Measurements from ENCODE around the gene TVP23B. TPM values are rescaled to one million over a fixed set of nuclear protein-coding genes. Genes with fewer than 3 reads are reported as not detected.
"Not testable (repeated sequence)": the region's sequence is repeated elsewhere in the genome, so short reads cannot be mapped to it uniquely, and the experiment has no call there.

Gene TVP23B
- total RNA-seq, 1 donor from 2014 or later, result 24.5 TPM

- not testable (repeated sequence) for H3K27ac ChIP-seq (ENCODE audit: low read depth, low read length); H3K4me1 ChIP-seq (ENCODE audit: control insufficient read depth in 3 of 3, insufficient read depth in 3 of 3, low read length in 3 of 3); H3K9me3 ChIP-seq (ENCODE audit: control insufficient read depth in 3 of 3, low read length in 3 of 3); H3K27me3 ChIP-seq (ENCODE audit: control insufficient read depth in 3 of 3, insufficient read depth in 3 of 3, low read length in 3 of 3); H3K36me3 ChIP-seq (ENCODE audit: control insufficient read depth in 3 of 3, insufficient read depth in 3 of 3, low read length in 3 of 3); H3K4me3 ChIP-seq (ENCODE audit: low read length in 3 of 3); H3K9ac ChIP-seq (ENCODE audit: low read depth in 1 of 3, low read length in 3 of 3)
Measured at GRCh38 chr17:18753829-18754409, 27.1 kb upstream of the TVP23B start.

GRCh38 chr17:18755969-18756368 is 25.0 kb upstream of the TVP23B start:
- not testable (repeated sequence) for H3K27me3 ChIP-seq (ENCODE audit: control insufficient read depth in 3 of 3, insufficient read depth in 3 of 3, low read length in 3 of 3); H3K4me3 ChIP-seq (ENCODE audit: low read length in 3 of 3); H3K9me3 ChIP-seq (ENCODE audit: control insufficient read depth in 3 of 3, low read length in 3 of 3); H3K27ac ChIP-seq (ENCODE audit: low read depth, low read length); H3K36me3 ChIP-seq (ENCODE audit: control insufficient read depth in 3 of 3, insufficient read depth in 3 of 3, low read length in 3 of 3); H3K9ac ChIP-seq (ENCODE audit: low read depth in 1 of 3, low read length in 3 of 3); H3K4me1 ChIP-seq (ENCODE audit: control insufficient read depth in 3 of 3, insufficient read depth in 3 of 3, low read length in 3 of 3)

GRCh38 chr17:18757368-18758044 is 23.5 kb upstream of the TVP23B start:
- H3K27me3 ChIP-seq (ENCODE audit: control insufficient read depth in 3 of 3, insufficient read depth in 3 of 3, low read length in 3 of 3); H3K27ac ChIP-seq (ENCODE audit: low read depth, low read length); H3K4me1 ChIP-seq (ENCODE audit: control insufficient read depth in 3 of 3, insufficient read depth in 3 of 3, low read length in 3 of 3); H3K36me3 ChIP-seq (ENCODE audit: control insufficient read depth in 3 of 3, insufficient read depth in 3 of 3, low read length in 3 of 3); H3K9me3 ChIP-seq (ENCODE audit: control insufficient read depth in 3 of 3, low read length in 3 of 3); H3K9ac ChIP-seq (ENCODE audit: low read depth in 1 of 3, low read length in 3 of 3); H3K4me3 ChIP-seq (ENCODE audit: low read length in 3 of 3): not testable (repeated sequence)

- not testable (repeated sequence) for H3K9ac ChIP-seq (ENCODE audit: low read depth in 1 of 3, low read length in 3 of 3); H3K4me3 ChIP-seq (ENCODE audit: low read length in 3 of 3); H3K27ac ChIP-seq (ENCODE audit: low read depth, low read length); H3K4me1 ChIP-seq (ENCODE audit: control insufficient read depth in 3 of 3, insufficient read depth in 3 of 3, low read length in 3 of 3); H3K27me3 ChIP-seq (ENCODE audit: control insufficient read depth in 3 of 3, insufficient read depth in 3 of 3, low read length in 3 of 3); H3K36me3 ChIP-seq (ENCODE audit: control insufficient read depth in 3 of 3, insufficient read depth in 3 of 3, low read length in 3 of 3); H3K9me3 ChIP-seq (ENCODE audit: control insufficient read depth in 3 of 3, low read length in 3 of 3)
Measured at GRCh38 chr17:18758344-18758743, 22.6 kb upstream of the TVP23B start.

- not testable (repeated sequence) for H3K9me3 ChIP-seq (ENCODE audit: control insufficient read depth in 3 of 3, low read length in 3 of 3); H3K4me3 ChIP-seq (ENCODE audit: low read length in 3 of 3); H3K27me3 ChIP-seq (ENCODE audit: control insufficient read depth in 3 of 3, insufficient read depth in 3 of 3, low read length in 3 of 3); H3K27ac ChIP-seq (ENCODE audit: low read depth, low read length); H3K4me1 ChIP-seq (ENCODE audit: control insufficient read depth in 3 of 3, insufficient read depth in 3 of 3, low read length in 3 of 3); H3K36me3 ChIP-seq (ENCODE audit: control insufficient read depth in 3 of 3, insufficient read depth in 3 of 3, low read length in 3 of 3); H3K9ac ChIP-seq (ENCODE audit: low read depth in 1 of 3, low read length in 3 of 3)
Measured at GRCh38 chr17:18760221-18760620, 20.8 kb upstream of the TVP23B start.

- not testable (repeated sequence) for H3K9ac ChIP-seq (ENCODE audit: low read depth in 1 of 3, low read length in 3 of 3); H3K4me3 ChIP-seq (ENCODE audit: low read length in 3 of 3); H3K27me3 ChIP-seq (ENCODE audit: control insufficient read depth in 3 of 3, insufficient read depth in 3 of 3, low read length in 3 of 3); H3K9me3 ChIP-seq (ENCODE audit: control insufficient read depth in 3 of 3, low read length in 3 of 3); H3K27ac ChIP-seq (ENCODE audit: low read depth, low read length); H3K4me1 ChIP-seq (ENCODE audit: control insufficient read depth in 3 of 3, insufficient read depth in 3 of 3, low read length in 3 of 3); H3K36me3 ChIP-seq (ENCODE audit: control insufficient read depth in 3 of 3, insufficient read depth in 3 of 3, low read length in 3 of 3)
Measured at GRCh38 chr17:18770572-18770971, 10.4 kb upstream of the TVP23B start.

- not testable (repeated sequence) for H3K36me3 ChIP-seq (ENCODE audit: control insufficient read depth in 3 of 3, insufficient read depth in 3 of 3, low read length in 3 of 3); H3K4me3 ChIP-seq (ENCODE audit: low read length in 3 of 3); H3K4me1 ChIP-seq (ENCODE audit: control insufficient read depth in 3 of 3, insufficient read depth in 3 of 3, low read length in 3 of 3); H3K9me3 ChIP-seq (ENCODE audit: control insufficient read depth in 3 of 3, low read length in 3 of 3); H3K27ac ChIP-seq (ENCODE audit: low read depth, low read length); H3K27me3 ChIP-seq (ENCODE audit: control insufficient read depth in 3 of 3, insufficient read depth in 3 of 3, low read length in 3 of 3); H3K9ac ChIP-seq (ENCODE audit: low read depth in 1 of 3, low read length in 3 of 3)
Measured at GRCh38 chr17:18771066-18771465, 9.9 kb upstream of the TVP23B start.

GRCh38 chr17:18772471-18772870 is 8.5 kb upstream of the TVP23B start:
- Histone ChIP-seq H3K27me3 (ENCODE audit: control insufficient read depth in 3 of 3, insufficient read depth in 3 of 3, low read length in 3 of 3) (no peaks in the 10 kb centered on the region), H3K36me3 (ENCODE audit: control insufficient read depth in 3 of 3, insufficient read depth in 3 of 3, low read length in 3 of 3) (no peaks in the 10 kb centered on the region), H3K9me3 (ENCODE audit: control insufficient read depth in 3 of 3, low read length in 3 of 3) (no peaks in the 10 kb centered on the region), H3K9ac (ENCODE audit: low read depth in 1 of 3, low read length in 3 of 3) (no peak overlapping the region), H3K4me1 (ENCODE audit: control insufficient read depth in 3 of 3, insufficient read depth in 3 of 3, low read length in 3 of 3) (no peaks in the 10 kb centered on the region), H3K4me3 (ENCODE audit: low read length in 3 of 3) (no peak overlapping the region), H3K27ac (ENCODE audit: low read depth, low read length) (no peak overlapping the region)

GRCh38 chr17:18781805-18782204 is 822 bp downstream of the TVP23B start:
- H3K4me1 ChIP-seq (ENCODE audit: control insufficient read depth in 3 of 3, insufficient read depth in 3 of 3, low read length in 3 of 3); H3K4me3 ChIP-seq (ENCODE audit: low read length in 3 of 3); H3K27me3 ChIP-seq (ENCODE audit: control insufficient read depth in 3 of 3, insufficient read depth in 3 of 3, low read length in 3 of 3); H3K36me3 ChIP-seq (ENCODE audit: control insufficient read depth in 3 of 3, insufficient read depth in 3 of 3, low read length in 3 of 3); H3K9me3 ChIP-seq (ENCODE audit: control insufficient read depth in 3 of 3, low read length in 3 of 3); H3K27ac ChIP-seq (ENCODE audit: low read depth, low read length): not testable (repeated sequence)
- peak overlapping the region in 1 of 3 donors; percentile 83 for H3K9ac ChIP-seq (ENCODE audit: low read depth in 1 of 3, low read length in 3 of 3)

GRCh38 chr17:18785933-18786332 is 5.0 kb downstream of the TVP23B start:
- not testable (repeated sequence) for H3K27ac ChIP-seq (ENCODE audit: low read depth, low read length); H3K4me1 ChIP-seq (ENCODE audit: control insufficient read depth in 3 of 3, insufficient read depth in 3 of 3, low read length in 3 of 3); H3K36me3 ChIP-seq (ENCODE audit: control insufficient read depth in 3 of 3, insufficient read depth in 3 of 3, low read length in 3 of 3); H3K27me3 ChIP-seq (ENCODE audit: control insufficient read depth in 3 of 3, insufficient read depth in 3 of 3, low read length in 3 of 3); H3K9ac ChIP-seq (ENCODE audit: low read depth in 1 of 3, low read length in 3 of 3); H3K4me3 ChIP-seq (ENCODE audit: low read length in 3 of 3); H3K9me3 ChIP-seq (ENCODE audit: control insufficient read depth in 3 of 3, low read length in 3 of 3)
